CD4-positive, alpha-beta T cell (primary cell): Measurements from ENCODE around the gene SPOP. TPM values are rescaled to one million over a fixed set of nuclear protein-coding genes. Genes with fewer than 3 reads are reported as not detected.

Experiments used
- ATAC-seq: fragments of 200-7000 bp; cut with Tn5 transposase; one replicate; pipeline ENCODE4 v1.10.0; 2022; ENCODE audit warnings: mild to moderate bottlenecking; ENCODE audit not compliant: poor library complexity
- CTCF ChIA-PET: fragments of 350-600 bp; sonication (Branson Sonifier 250); formaldehyde crosslinking; loops from one replicate; lab custom pipeline; 2021; ENCODE audit warnings: antibody characterized with exemption, inconsistent platforms; lab: Charles Lee
- POLR2A ChIA-PET: fragments of 350-600 bp; sonication (Branson Sonifier 250); formaldehyde crosslinking; loops from one replicate; lab custom pipeline; 2021; ENCODE audit warnings: antibody characterized with exemption, inconsistent platforms; lab: Charles Lee
- DNase-seq, 14 experiments: peaks; one replicate each; pipeline ENCODE4 v3.0.0-alpha.2; 2013 to 2020; ENCODE audit warnings: mixed read lengths in 2 of 14
- H3K27ac ChIP-seq, 2 donors: one replicate each; pipeline versions ENCODE4 v1.5.1 to v1.7.0; 2013; ENCODE audit warnings: low read length in 2 of 2, low read depth in 1 of 2, mild to moderate bottlenecking in 1 of 2
- H3K27me3 ChIP-seq, 2 experiments: 1 replicate in 1 of 2; 2 replicates in 1 of 2; pipeline versions ENCODE4 v1.6.1 to v1.7.0; 2013; ENCODE audit warnings: low read length in 2 of 2, control low read depth in 1 of 2, mild to moderate bottlenecking in 1 of 2, moderate library complexity in 1 of 2; ENCODE audit not compliant: insufficient read depth in 2 of 2, control insufficient read depth in 1 of 2
- H3K36me3 ChIP-seq: one replicate; pipeline ENCODE4 v1.6.1; 2013; ENCODE audit warnings: low read length, control low read depth; ENCODE audit not compliant: insufficient read depth
- H3K4me1 ChIP-seq: one replicate; pipeline ENCODE4 v1.6.1; 2013; ENCODE audit warnings: low read length, control low read depth; ENCODE audit not compliant: insufficient read depth
- H3K4me3 ChIP-seq: one replicate; pipeline ENCODE4 v1.5.1; 2013; ENCODE audit warnings: mild to moderate bottlenecking, low read length, moderate library complexity
- H3K9me3 ChIP-seq, 2 experiments: 1 replicate in 1 of 2; 2 replicates in 1 of 2; pipeline versions ENCODE4 v1.6.1 to v1.7.0; 2013; ENCODE audit warnings: low read length in 2 of 2, mild to moderate bottlenecking in 2 of 2, control low read depth in 1 of 2, moderate library complexity in 1 of 2; ENCODE audit not compliant: control insufficient read depth in 1 of 2, insufficient read depth in 1 of 2
- H3K27ac Mint-ChIP-seq: one replicate; pipeline ENCODE4 v1.8.0; 2020; ENCODE audit warnings: mixed read lengths
- H3K27me3 Mint-ChIP-seq: one replicate; pipeline ENCODE4 v1.8.0; 2021; ENCODE audit warnings: mixed read lengths
- H3K36me3 Mint-ChIP-seq: one replicate; pipeline ENCODE4 v1.8.0; 2021; ENCODE audit warnings: low read depth, mixed read lengths
- H3K4me1 Mint-ChIP-seq: one replicate; pipeline ENCODE4 v1.8.0; 2021; ENCODE audit warnings: low read depth, mixed read lengths
- H3K4me3 Mint-ChIP-seq: one replicate; pipeline ENCODE4 v1.8.0; 2020; ENCODE audit warnings: mild to moderate bottlenecking, mixed read lengths
- H3K9me3 Mint-ChIP-seq: one replicate; pipeline ENCODE4 v1.8.0; 2020; ENCODE audit warnings: mixed read lengths
- intact Hi-C, 2 experiments: fragments of 100-400 bp; cut with DNase I in 1 of 2; cut with micrococcal nuclease in 1 of 2; formaldehyde crosslinking; loops; one replicate each; pipeline versions ENCODE4 v1.15.1 to v1.9.0; 2023 to 2025; cut with DNase I, micrococcal nuclease
- total RNA-seq, 174 experiments: library from RNA in 2 of 174; stranded (reverse) in 2 of 174; gene quantifications; one replicate each; pipeline ENCODE4 v1.2.3 and lab custom pipeline; 2021 to 2026
- TF ChIP-seq, protein P1 (sequence below): fragments of 200-600 bp; IDR thresholded peaks from one replicate; pipeline ENCODE4 v1.8.0; 2022; ENCODE audit warnings: antibody characterized with exemption, mild to moderate bottlenecking

SPOP gene
- total RNA-seq, 2 experiments from 2014 or later, result 38.7 to 41.5 TPM

DNA sequence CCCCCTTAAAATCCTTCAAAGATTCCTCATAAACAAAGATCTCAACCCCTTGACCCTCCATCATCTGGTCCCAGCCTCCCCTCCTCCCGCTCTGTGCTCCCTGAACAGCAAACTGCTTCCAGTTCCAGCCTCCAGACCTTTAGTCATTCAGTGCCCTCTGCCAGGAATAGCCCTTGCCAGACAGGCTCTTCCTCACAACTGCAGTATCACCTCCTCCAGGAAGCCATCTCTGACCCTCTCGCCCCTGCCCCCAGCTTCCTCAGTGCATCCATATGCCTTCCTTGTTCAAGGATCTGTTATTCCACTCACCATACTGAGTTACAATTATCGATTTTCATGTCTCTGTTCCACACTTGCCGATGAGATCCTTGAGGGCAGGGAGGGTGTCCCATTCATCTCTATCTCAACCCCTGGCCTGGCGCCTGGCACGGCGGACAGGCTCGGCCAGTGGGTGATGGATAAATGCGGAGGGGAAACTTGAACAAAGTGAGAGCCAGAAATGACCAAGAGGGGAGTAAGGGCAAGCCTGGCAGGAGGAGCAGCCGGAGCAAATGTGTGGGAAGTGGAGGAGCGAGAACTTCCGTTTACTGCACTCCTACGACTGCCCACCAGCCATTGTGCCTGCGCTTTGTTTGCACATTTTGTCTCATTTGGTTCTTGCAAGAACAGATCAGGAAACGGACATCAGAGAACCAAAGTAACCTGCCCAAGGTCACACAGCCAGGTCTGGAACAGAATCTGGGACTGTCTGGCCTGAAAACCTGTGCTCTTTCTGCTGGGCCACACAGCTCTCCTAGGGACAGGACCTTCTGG lies 104.2 kb downstream of the SPOP start:
- no peak for DNase-seq
- Histone ChIP-seq H3K36me3 (no peaks in the 10 kb centered on the region), H3K4me1 (peaks cover 33% of the 10 kb centered on the region), H3K27me3 (peaks cover 44 to 50% of the 10 kb centered on the region in 2 experiments), H3K27ac (no peak overlapping the region), H3K9me3 (peaks cover 0 to 7% of the 10 kb centered on the region in 2 experiments), H3K4me3 (no peak overlapping the region)
- no peak for ATAC-seq
- POLR2A ChIA-PET, result interaction anchor here (0.7 kb wide), 1 partner anchor 35 kb away, joined by 3 read pairs; no protein-coding TSS in a partner anchor
- intact Hi-C loops, result no loop called here
- peaks cover 4% of the 10 kb centered on the region for H3K4me1 Mint-ChIP-seq
- peaks cover 46% of the 10 kb centered on the region for H3K27me3 Mint-ChIP-seq
- H3K9me3 Mint-ChIP-seq, result no peaks in the 10 kb centered on the region
- CTCF ChIA-PET, result interaction anchor here (1.8 kb wide), 1 partner anchor 134 kb away, joined by 4 read pairs; the partner anchor contains the start of gene SLC35B1
- TF ChIP-seq, protein P1, sequence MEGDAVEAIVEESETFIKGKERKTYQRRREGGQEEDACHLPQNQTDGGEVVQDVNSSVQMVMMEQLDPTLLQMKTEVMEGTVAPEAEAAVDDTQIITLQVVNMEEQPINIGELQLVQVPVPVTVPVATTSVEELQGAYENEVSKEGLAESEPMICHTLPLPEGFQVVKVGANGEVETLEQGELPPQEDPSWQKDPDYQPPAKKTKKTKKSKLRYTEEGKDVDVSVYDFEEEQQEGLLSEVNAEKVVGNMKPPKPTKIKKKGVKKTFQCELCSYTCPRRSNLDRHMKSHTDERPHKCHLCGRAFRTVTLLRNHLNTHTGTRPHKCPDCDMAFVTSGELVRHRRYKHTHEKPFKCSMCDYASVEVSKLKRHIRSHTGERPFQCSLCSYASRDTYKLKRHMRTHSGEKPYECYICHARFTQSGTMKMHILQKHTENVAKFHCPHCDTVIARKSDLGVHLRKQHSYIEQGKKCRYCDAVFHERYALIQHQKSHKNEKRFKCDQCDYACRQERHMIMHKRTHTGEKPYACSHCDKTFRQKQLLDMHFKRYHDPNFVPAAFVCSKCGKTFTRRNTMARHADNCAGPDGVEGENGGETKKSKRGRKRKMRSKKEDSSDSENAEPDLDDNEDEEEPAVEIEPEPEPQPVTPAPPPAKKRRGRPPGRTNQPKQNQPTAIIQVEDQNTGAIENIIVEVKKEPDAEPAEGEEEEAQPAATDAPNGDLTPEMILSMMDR, result no peak
- H3K36me3 Mint-ChIP-seq, result no peaks in the 10 kb centered on the region
- no peak overlapping the region for H3K27ac Mint-ChIP-seq
- peak overlapping the region; percentile 34 for H3K4me3 Mint-ChIP-seq

DNA sequence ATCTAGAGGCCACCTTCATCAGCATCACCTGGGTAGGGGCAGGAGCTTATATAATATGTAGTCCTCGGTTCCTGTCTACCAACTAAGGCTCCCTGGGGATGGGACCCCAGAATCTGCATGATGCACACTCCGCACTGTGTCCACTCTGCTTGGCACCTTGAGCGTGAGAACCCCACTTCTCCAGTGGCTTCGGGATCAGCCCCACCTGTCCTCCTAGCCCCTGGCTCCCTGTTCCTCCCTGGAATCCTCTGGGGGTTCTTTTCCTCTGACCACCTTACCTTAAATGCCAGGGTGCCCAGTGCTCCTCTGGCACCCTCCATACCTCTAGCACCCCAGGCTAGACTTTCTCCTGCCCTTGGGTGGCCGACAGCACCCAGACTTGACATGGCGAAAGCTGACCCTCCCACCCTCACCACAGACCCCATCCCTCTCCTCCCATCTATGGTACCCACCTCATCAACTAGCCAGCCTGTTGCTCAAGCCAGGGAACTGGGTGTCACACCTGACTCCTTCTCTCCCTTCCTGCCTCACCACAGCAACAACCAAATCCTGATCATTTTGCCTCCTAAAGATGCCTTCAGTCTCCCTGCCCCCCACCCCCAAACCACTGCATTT lies 105.0 kb downstream of the SPOP start:
- Mint-ChIP-seq H3K9me3 (no peaks in the 10 kb centered on the region), H3K4me1 (peaks cover 11% of the 10 kb centered on the region), H3K4me3 (no peak overlapping the region), H3K27ac (no peak overlapping the region), H3K27me3 (peaks cover 41% of the 10 kb centered on the region), H3K36me3 (no peaks in the 10 kb centered on the region)
- POLR2A ChIA-PET, result interaction anchor here (0.7 kb wide), 1 partner anchor 36 kb away, joined by 3 read pairs; no protein-coding TSS in a partner anchor
- TF ChIP-seq, protein P1, result no peak
- Histone ChIP-seq H3K4me1 (peaks cover 41% of the 10 kb centered on the region), H3K27me3 (peaks cover 38 to 43% of the 10 kb centered on the region in 2 experiments), H3K36me3 (no peaks in the 10 kb centered on the region), H3K9me3 (peaks cover 0 to 7% of the 10 kb centered on the region in 2 experiments), H3K27ac (no peak overlapping the region), H3K4me3 (no peak overlapping the region)
- CTCF ChIA-PET, result no interaction called here
- ATAC-seq (no peak), DNase-seq (no peak)
- intact Hi-C loops, result no loop called here

DNA sequence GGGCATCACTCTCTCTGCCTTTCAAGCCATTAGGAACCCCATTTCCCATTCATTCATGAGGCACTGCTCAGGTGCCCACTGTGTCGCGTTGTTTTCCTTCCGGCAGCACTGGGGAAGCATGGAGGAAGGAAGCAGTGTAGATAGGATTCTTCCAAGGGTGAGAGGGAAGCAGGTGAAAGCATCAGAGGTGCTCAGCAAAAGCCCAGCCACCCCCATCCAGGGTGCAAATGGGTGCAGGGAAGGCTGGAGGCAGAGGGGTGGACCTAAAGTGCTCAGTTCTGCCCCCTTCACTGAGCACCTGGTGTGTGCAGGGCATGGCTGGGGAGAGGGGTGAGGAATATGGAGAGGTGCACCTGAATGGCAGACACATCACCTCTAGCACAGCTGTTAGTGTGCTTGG lies 105.7 kb downstream of the SPOP start:
- H3K27ac Mint-ChIP-seq, result no peak overlapping the region
- H3K36me3 ChIP-seq, result no peaks in the 10 kb centered on the region
- H3K4me1 ChIP-seq, result peaks cover 43% of the 10 kb centered on the region
- peaks cover 12% of the 10 kb centered on the region for H3K4me1 Mint-ChIP-seq
- no peak overlapping the region for H3K27ac ChIP-seq
- ChIA-PET CTCF (interaction anchor here (3.0 kb wide), 1 partner anchor 126 kb away, joined by 48 read pairs; no protein-coding TSS in a partner anchor), POLR2A (interaction anchor here (0.8 kb wide), 1 partner anchor 124 kb away, joined by 3 read pairs; no protein-coding TSS in a partner anchor)
- H3K9me3 Mint-ChIP-seq, result no peaks in the 10 kb centered on the region
- no peak for DNase-seq
- H3K9me3 ChIP-seq, result peaks cover 0 to 5% of the 10 kb centered on the region in 2 experiments
- no peak for ATAC-seq
- TF ChIP-seq, protein P1, result no peak
- H3K4me3 Mint-ChIP-seq, result peak overlapping the region; percentile 36
- H3K36me3 Mint-ChIP-seq, result no peaks in the 10 kb centered on the region
- no peak overlapping the region for H3K4me3 ChIP-seq
- peaks cover 38% of the 10 kb centered on the region for H3K27me3 Mint-ChIP-seq
- intact Hi-C loops, result no loop called here
- H3K27me3 ChIP-seq, result peaks cover 31 to 36% of the 10 kb centered on the region in 2 experiments
